Measurements from ENCODE around the gene UBE2R2.

The UBE2R2 gene

DNA sequence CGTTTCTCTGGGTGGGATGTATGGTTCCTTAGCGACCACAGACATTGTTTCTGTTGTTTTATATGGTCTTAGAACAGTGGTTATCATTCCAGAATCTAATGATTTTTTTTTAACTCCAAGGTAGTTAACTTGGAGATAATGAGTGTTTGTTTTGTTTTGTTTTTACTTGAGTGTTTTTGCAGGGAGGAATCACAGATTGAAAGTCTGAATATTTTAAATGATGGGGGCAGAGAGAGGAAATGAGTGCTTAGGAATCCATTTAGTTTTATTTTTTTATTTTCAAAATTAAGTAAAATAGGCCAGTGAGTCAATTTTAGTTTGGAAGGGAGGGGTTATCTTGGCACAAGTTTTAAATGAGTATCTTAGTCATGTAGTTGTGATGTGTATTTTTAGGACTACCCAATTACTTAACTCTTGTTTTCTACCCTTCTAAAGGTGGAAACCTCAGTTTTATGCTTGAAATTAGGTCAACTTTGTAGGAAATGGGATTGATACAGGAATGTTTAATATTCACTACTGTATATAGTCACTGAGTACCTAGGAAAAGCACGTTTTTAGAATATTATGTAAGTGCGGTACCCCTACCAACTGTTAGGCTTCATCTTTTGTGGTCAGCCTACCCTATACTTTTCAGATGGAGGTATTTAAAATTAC lies 2.0 kb downstream of the UBE2R2 start:
- TF ChIP-seq TAF1 (IDR thresholded peaks at IDR 0.05; ENCODE audit: borderline replicate concordance, insufficient read depth, low read length) (no peak), SIN3A (IDR thresholded peaks at IDR 0.05; ENCODE audit: borderline replicate concordance, insufficient read depth, low read length) (no peak), POLR2AphosphoS5 (IDR thresholded peaks at IDR 0.05; ENCODE audit: low read depth, low read length) (no peak), FOXP2 (optimal IDR thresholded peaks at IDR 0.05; ENCODE audit: borderline replicate concordance, extremely low read depth, extremely low read length, insufficient read depth) (no peak)
- TF ChIP-seq, protein P1, sequence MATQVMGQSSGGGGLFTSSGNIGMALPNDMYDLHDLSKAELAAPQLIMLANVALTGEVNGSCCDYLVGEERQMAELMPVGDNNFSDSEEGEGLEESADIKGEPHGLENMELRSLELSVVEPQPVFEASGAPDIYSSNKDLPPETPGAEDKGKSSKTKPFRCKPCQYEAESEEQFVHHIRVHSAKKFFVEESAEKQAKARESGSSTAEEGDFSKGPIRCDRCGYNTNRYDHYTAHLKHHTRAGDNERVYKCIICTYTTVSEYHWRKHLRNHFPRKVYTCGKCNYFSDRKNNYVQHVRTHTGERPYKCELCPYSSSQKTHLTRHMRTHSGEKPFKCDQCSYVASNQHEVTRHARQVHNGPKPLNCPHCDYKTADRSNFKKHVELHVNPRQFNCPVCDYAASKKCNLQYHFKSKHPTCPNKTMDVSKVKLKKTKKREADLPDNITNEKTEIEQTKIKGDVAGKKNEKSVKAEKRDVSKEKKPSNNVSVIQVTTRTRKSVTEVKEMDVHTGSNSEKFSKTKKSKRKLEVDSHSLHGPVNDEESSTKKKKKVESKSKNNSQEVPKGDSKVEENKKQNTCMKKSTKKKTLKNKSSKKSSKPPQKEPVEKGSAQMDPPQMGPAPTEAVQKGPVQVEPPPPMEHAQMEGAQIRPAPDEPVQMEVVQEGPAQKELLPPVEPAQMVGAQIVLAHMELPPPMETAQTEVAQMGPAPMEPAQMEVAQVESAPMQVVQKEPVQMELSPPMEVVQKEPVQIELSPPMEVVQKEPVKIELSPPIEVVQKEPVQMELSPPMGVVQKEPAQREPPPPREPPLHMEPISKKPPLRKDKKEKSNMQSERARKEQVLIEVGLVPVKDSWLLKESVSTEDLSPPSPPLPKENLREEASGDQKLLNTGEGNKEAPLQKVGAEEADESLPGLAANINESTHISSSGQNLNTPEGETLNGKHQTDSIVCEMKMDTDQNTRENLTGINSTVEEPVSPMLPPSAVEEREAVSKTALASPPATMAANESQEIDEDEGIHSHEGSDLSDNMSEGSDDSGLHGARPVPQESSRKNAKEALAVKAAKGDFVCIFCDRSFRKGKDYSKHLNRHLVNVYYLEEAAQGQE (IDR thresholded peaks at IDR 0.05; ENCODE audit: insufficient read depth in 1 of 2, low read depth in 2 of 2, low read length in 2 of 2) = no peak

DNA sequence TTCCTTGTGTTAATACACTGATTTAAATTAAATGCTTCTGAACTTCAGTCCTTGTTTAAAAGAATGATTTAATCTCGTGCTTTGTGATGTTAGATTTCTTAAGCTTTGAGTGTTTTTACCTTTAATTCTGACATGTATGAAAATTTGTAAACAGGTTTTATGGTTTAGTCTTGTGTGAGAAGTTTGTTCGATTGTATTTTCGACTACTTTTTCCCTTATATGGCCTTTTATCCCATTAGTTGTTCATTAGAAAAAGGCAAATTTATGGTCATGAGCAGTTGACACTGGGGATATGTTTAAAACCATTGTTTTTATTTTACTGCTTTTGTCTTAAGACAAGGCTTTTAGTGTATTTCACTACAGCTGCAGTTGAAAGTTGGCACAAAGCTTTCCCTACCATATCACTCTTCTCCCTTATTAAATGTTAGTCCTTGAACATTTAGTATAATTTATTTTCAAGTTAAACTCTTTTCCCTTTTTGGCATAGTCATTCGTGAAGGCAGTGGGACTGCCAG lies 3.3 kb downstream of the UBE2R2 start:
- TF ChIP-seq, protein P1 (IDR thresholded peaks at IDR 0.05; ENCODE audit: insufficient read depth in 1 of 2, low read depth in 2 of 2, low read length in 2 of 2) = no peak
- TF ChIP-seq FOXP2 (optimal IDR thresholded peaks at IDR 0.05; ENCODE audit: borderline replicate concordance, extremely low read depth, extremely low read length, insufficient read depth) = no peak
- no peak for TF ChIP-seq SIN3A (IDR thresholded peaks at IDR 0.05; ENCODE audit: borderline replicate concordance, insufficient read depth, low read length)
- TF ChIP-seq TAF1 (IDR thresholded peaks at IDR 0.05; ENCODE audit: borderline replicate concordance, insufficient read depth, low read length) = no peak
- TF ChIP-seq POLR2AphosphoS5 (IDR thresholded peaks at IDR 0.05; ENCODE audit: low read depth, low read length) = no peak

DNA sequence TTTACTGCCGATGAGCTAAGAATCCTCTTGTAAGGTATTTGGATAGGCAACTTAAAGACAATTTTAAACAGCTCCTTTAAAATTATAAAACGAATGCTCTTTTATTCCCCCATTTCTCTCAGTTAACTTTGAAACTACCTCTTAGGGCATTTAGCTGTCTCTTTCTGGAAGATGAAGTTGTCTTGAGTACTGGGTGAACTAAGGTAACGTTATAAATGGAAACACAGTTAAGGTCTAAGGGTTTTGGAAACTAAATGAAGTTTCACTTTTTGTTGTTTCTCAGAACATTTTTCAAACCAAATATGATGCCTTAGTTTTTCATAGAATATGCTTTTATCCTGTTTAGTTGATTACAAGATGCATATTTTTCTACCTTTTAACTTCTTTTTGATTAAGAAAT lies 6.8 kb downstream of the UBE2R2 start:
- TF ChIP-seq TAF1 (IDR thresholded peaks at IDR 0.05; ENCODE audit: borderline replicate concordance, insufficient read depth, low read length) = no peak

DNA sequence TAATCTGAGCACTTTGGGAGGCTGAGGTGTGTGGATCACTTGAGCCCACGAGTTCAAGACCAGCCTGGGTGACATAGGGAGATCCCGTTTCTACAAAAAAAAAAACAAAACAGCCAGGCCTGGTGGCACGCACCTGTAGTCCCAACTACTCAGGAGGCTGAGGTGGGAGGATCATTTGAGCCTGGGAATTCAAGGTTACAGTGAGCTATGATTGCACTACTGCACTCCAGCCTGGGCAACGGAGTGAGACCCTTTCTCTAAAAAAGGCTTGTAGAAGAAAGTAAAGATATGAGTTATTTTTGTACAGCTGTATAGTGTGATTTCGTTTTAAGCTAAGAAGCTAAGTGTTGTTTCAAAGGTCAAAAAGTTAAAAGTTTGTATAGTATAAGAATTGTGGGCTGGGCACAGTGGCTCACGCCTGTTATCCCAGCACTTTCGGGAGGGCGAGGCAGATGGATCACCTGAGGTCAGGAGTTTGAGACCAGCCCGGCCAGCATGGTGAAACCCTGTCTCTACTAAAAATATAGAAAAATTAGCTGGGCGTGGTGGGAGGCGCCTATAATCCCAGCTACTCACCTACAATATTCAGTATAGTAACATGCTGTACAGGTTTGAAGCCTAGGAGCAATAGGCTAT lies 18.8 kb downstream of the UBE2R2 start:
- TF ChIP-seq SIN3A (IDR thresholded peaks at IDR 0.05; ENCODE audit: borderline replicate concordance, insufficient read depth, low read length) = no peak
- TF ChIP-seq FOXP2 (optimal IDR thresholded peaks at IDR 0.05; ENCODE audit: borderline replicate concordance, extremely low read depth, extremely low read length, insufficient read depth) = no peak
- TF ChIP-seq, protein P1 (IDR thresholded peaks at IDR 0.05; ENCODE audit: insufficient read depth in 1 of 2, low read depth in 2 of 2, low read length in 2 of 2) = no peak
- no peak for TF ChIP-seq POLR2AphosphoS5 (IDR thresholded peaks at IDR 0.05; ENCODE audit: low read depth, low read length)
- TF ChIP-seq TAF1 (IDR thresholded peaks at IDR 0.05; ENCODE audit: borderline replicate concordance, insufficient read depth, low read length) = no peak

DNA sequence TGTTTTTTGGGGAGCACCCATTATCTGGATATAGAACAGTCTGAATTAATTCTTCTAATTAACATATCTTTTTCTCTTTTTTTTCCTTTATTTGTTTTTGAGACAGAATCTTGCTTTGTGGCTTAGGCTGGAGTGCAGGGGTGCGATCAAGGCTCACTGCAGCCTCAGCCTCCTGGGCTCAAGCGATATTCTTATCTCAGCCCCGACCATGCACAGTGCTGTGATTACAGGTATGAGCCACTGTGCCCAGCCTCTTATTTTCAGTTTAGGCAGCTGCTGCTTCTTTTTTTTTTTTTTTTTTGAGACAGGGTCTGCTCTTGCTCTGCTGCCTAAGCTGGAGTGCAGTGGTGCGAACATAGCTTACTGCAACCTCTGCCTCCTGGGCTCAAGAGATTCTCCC lies 20.2 kb downstream of the UBE2R2 start:
- TF ChIP-seq FOXP2 (optimal IDR thresholded peaks at IDR 0.05; ENCODE audit: borderline replicate concordance, extremely low read depth, extremely low read length, insufficient read depth) = no peak
- TF ChIP-seq POLR2AphosphoS5 (IDR thresholded peaks at IDR 0.05; ENCODE audit: low read depth, low read length) = no peak
- TF ChIP-seq TAF1 (IDR thresholded peaks at IDR 0.05; ENCODE audit: borderline replicate concordance, insufficient read depth, low read length) = no peak
- TF ChIP-seq, protein P1 (IDR thresholded peaks at IDR 0.05; ENCODE audit: insufficient read depth in 1 of 2, low read depth in 2 of 2, low read length in 2 of 2) = no peak
- TF ChIP-seq SIN3A (IDR thresholded peaks at IDR 0.05; ENCODE audit: borderline replicate concordance, insufficient read depth, low read length) = no peak
